Measurements from ENCODE around the gene PRORP. TPM values are rescaled to one million over a fixed set of nuclear protein-coding genes. Genes with fewer than 3 reads are reported as not detected.

The PRORP gene
- total RNA-seq, 1 experiment from 2014 or later = 34.5 TPM

GRCh38 chr14:35123388-35123703 lies 994 bp downstream of the PRORP start:
- ChIA-PET CTCF (no interaction called here), POLR2A (interaction anchor here (0.8 kb wide), 1 partner anchor 77 kb away, joined by 4 read pairs; the partner anchor contains the start of gene FAM177A1)
- intact Hi-C loops (cut with micrococcal nuclease; ENCODE audit: unreplicated experiment) = loop anchor here (2.0 to 10.0 kb wide), 3 partner anchors 77 to 281 kb away; partner anchors contain the start of genes FAM177A1, NFKBIA and PSMA6
- H3K36me3 Mint-ChIP-seq (ENCODE audit: insufficient read depth, unreplicated experiment) = peaks cover 58% of the 10 kb centered on the region
- Histone ChIP-seq H3K9me3 (no peaks in the 10 kb centered on the region), H3K4me1 (no peaks in the 10 kb centered on the region), H3K36me3 (ENCODE audit: control insufficient read depth, insufficient read depth, low read length) (no peaks in the 10 kb centered on the region), H3K4me3 (ENCODE audit: low read depth, low read length) (peak overlapping the region; percentile 70), H3K27me3 (replicated peaks; ENCODE audit: control insufficient read depth, insufficient read depth, low read length) (no peaks in the 10 kb centered on the region)
- H3K4me1 Mint-ChIP-seq (ENCODE audit: low read depth, unreplicated experiment) = peaks cover 38% of the 10 kb centered on the region
- H3K4me3 Mint-ChIP-seq (ENCODE audit: unreplicated experiment) = peak overlapping the region; percentile 88
- no peak for TF ChIP-seq CTCF (IDR thresholded peaks at IDR 0.05; ENCODE audit: insufficient read depth in 1 of 2, low read depth in 1 of 2, low read length in 1 of 2, severe bottlenecking in 1 of 2, unreplicated experiment in 1 of 2)
- peak overlapping the region; percentile 100 for H3K27ac Mint-ChIP-seq (ENCODE audit: unreplicated experiment)
- no TSS peak for BruUV-seq (replicated peaks)
- DNase-seq = no peak
- H3K9me3 Mint-ChIP-seq (ENCODE audit: unreplicated experiment) = no peaks in the 10 kb centered on the region
- no peaks in the 10 kb centered on the region for H3K27me3 Mint-ChIP-seq (ENCODE audit: insufficient read depth, unreplicated experiment)

GRCh38 chr14:35124127-35124526 lies 1.8 kb downstream of the PRORP start:
- no peak overlapping the region for H3K4me3 ChIP-seq (ENCODE audit: low read depth, low read length)
- BruUV-seq (replicated peaks) = no TSS peak

GRCh38 chr14:35133542-35134328 lies 11.4 kb downstream of the PRORP start:
- ChIA-PET POLR2A (no interaction called here), CTCF (interaction anchor here (0.6 kb wide), 1 partner anchor 176 kb away, joined by 3 read pairs; no protein-coding TSS in a partner anchor)
- intact Hi-C loops (cut with micrococcal nuclease; ENCODE audit: unreplicated experiment) = no loop called here

More at GRCh38 chr14:35124127-35124526, 1.8 kb downstream of the PRORP start:
- H3K27me3 Mint-ChIP-seq (ENCODE audit: insufficient read depth, unreplicated experiment) = no peaks in the 10 kb centered on the region
- no peaks in the 10 kb centered on the region for H3K9me3 ChIP-seq
- H3K9me3 Mint-ChIP-seq (ENCODE audit: unreplicated experiment) = no peaks in the 10 kb centered on the region
- intact Hi-C loops (cut with micrococcal nuclease; ENCODE audit: unreplicated experiment) = loop anchor here (10.0 kb wide), 2 partner anchors 171 to 281 kb away; partner anchors contain the start of genes NFKBIA and PSMA6
- no peak for TF ChIP-seq CTCF (IDR thresholded peaks at IDR 0.05; ENCODE audit: insufficient read depth in 1 of 2, low read depth in 1 of 2, low read length in 1 of 2, severe bottlenecking in 1 of 2, unreplicated experiment in 1 of 2)
- peaks cover 38% of the 10 kb centered on the region for H3K4me1 Mint-ChIP-seq (ENCODE audit: low read depth, unreplicated experiment)
- CTCF ChIA-PET = no interaction called here
- H3K27me3 ChIP-seq (replicated peaks; ENCODE audit: control insufficient read depth, insufficient read depth, low read length) = no peaks in the 10 kb centered on the region
- no peaks in the 10 kb centered on the region for H3K36me3 ChIP-seq (ENCODE audit: control insufficient read depth, insufficient read depth, low read length)
- POLR2A ChIA-PET = interaction anchor here (0.8 kb wide), 1 partner anchor 78 kb away, joined by 4 read pairs; the partner anchor contains the start of gene FAM177A1
- peaks cover 58% of the 10 kb centered on the region for H3K36me3 Mint-ChIP-seq (ENCODE audit: insufficient read depth, unreplicated experiment)
- H3K27ac Mint-ChIP-seq (ENCODE audit: unreplicated experiment) = no peak overlapping the region
- H3K4me3 Mint-ChIP-seq (ENCODE audit: unreplicated experiment) = no peak overlapping the region
- H3K4me1 ChIP-seq = no peaks in the 10 kb centered on the region
- no peak for DNase-seq

More at GRCh38 chr14:35133542-35134328, 11.4 kb downstream of the PRORP start:
- no peak for DNase-seq
- Mint-ChIP-seq H3K9me3 (ENCODE audit: unreplicated experiment) (no peaks in the 10 kb centered on the region), H3K36me3 (ENCODE audit: insufficient read depth, unreplicated experiment) (peaks cover 42% of the 10 kb centered on the region), H3K27ac (ENCODE audit: unreplicated experiment) (no peak overlapping the region), H3K4me3 (ENCODE audit: unreplicated experiment) (no peak overlapping the region), H3K27me3 (ENCODE audit: insufficient read depth, unreplicated experiment) (no peaks in the 10 kb centered on the region), H3K4me1 (ENCODE audit: low read depth, unreplicated experiment) (no peaks in the 10 kb centered on the region)
- Histone ChIP-seq H3K4me1 (no peaks in the 10 kb centered on the region), H3K36me3 (ENCODE audit: control insufficient read depth, insufficient read depth, low read length) (no peaks in the 10 kb centered on the region), H3K4me3 (ENCODE audit: low read depth, low read length) (no peak overlapping the region), H3K9me3 (no peaks in the 10 kb centered on the region), H3K27me3 (replicated peaks; ENCODE audit: control insufficient read depth, insufficient read depth, low read length) (no peaks in the 10 kb centered on the region)
- BruUV-seq (replicated peaks) = no TSS peak
- no peak for TF ChIP-seq CTCF (IDR thresholded peaks at IDR 0.05; ENCODE audit: insufficient read depth in 1 of 2, low read depth in 1 of 2, low read length in 1 of 2, severe bottlenecking in 1 of 2, unreplicated experiment in 1 of 2)

Measured in Caco-2 (cell line).